ENCODE data around the gene KCNK7. TPM values are rescaled to one million over a fixed set of nuclear protein-coding genes. Genes with fewer than 3 reads are reported as not detected.
A peak's percentile ranks its signal among the peaks of the same experiment; 100 is the strongest.

Gene KCNK7
- total RNA-seq, 1 experiment from 2014 or later: 0.69 TPM

DNA sequence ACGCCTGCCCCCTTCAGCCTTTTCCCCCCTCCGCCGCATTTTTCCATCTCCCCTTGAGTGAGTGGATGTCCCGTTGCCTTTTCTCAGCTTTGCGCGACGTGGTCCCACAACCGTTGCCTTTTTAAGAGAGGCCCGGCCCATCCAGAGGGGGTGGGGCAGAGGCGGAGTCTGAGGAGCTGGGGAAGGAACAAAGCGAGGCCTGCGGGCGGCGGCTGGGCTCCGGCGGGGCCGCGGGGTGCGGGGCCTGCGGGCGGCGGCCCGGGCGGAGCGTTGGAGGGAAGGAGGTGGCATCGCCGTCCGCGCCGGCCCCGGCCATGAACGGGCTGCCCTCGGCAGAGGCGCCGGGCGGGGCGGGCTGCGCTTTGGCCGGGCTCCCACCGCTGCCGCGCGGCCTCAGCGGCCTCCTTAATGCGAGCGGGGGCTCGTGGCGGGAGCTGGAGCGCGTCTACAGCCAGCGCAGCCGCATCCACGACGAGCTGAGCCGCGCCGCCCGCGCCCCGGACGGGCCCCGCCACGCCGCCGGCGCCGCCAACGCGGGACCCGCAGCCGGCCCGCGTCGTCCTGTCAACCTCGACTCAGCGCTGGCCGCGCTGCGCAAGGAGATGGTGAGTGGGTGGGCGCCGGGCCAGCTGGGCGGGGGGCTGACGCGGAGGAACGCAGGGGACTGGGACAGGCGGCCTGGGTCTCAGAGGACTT, 23.1 kb downstream of the KCNK7 start, which contains the start of gene FAM89B:
FAM89B (plus strand) TSS at position 183 of the 696 bp plus-strand sequence; CDS start at position 315, 132 bp downstream.
- intact Hi-C loops (cut with micrococcal nuclease; ENCODE audit: unreplicated experiment) (loop anchor here (1.0 kb wide), 1 partner anchor 31 kb away; no protein-coding TSS in a partner anchor), in situ Hi-C loops (cut with HindIII; ENCODE audit: low pct_unique_long_range_greater_than_20kb, low sequenced_read_pairs) (no loop called here)
- Histone ChIP-seq H3K4me1 (ENCODE audit: control insufficient read depth, insufficient read depth, low read length) (peaks cover 39% of the 10 kb centered on the region), H3K27ac (ENCODE audit: low read length) (peak within 1 kb of the TSS; percentile 88), H3K9me3 (ENCODE audit: control insufficient read depth, insufficient read depth, low read depth, low read length) (no peaks in the 10 kb centered on the region), H3K27me3 (ENCODE audit: control insufficient read depth, insufficient read depth, low read length) (no peaks in the 10 kb centered on the region), H3K4me3 (ENCODE audit: low read depth in 2 of 2, low read length in 2 of 2) (peak within 1 kb of the TSS; percentile 82 to 93), H3K36me3 (ENCODE audit: control insufficient read depth, insufficient read depth, low read length) (no peaks in the 10 kb centered on the region; the same call in 1 of the 2 replicates)
- DNase-seq (ENCODE audit: low read depth, low spot score) (no peak), ATAC-seq (peak; percentile 33)
- peak; percentile 62; the same call in 1 of the 2 replicates for TF ChIP-seq SIN3A (IDR thresholded peaks at IDR 0.05; ENCODE audit: borderline replicate concordance, insufficient read depth, low read depth, low read length)
- TF ChIP-seq POLR2AphosphoS5 (IDR thresholded peaks at IDR 0.05; ENCODE audit: low read depth, low read length): peak; percentile 67
- TF ChIP-seq, protein P1, sequence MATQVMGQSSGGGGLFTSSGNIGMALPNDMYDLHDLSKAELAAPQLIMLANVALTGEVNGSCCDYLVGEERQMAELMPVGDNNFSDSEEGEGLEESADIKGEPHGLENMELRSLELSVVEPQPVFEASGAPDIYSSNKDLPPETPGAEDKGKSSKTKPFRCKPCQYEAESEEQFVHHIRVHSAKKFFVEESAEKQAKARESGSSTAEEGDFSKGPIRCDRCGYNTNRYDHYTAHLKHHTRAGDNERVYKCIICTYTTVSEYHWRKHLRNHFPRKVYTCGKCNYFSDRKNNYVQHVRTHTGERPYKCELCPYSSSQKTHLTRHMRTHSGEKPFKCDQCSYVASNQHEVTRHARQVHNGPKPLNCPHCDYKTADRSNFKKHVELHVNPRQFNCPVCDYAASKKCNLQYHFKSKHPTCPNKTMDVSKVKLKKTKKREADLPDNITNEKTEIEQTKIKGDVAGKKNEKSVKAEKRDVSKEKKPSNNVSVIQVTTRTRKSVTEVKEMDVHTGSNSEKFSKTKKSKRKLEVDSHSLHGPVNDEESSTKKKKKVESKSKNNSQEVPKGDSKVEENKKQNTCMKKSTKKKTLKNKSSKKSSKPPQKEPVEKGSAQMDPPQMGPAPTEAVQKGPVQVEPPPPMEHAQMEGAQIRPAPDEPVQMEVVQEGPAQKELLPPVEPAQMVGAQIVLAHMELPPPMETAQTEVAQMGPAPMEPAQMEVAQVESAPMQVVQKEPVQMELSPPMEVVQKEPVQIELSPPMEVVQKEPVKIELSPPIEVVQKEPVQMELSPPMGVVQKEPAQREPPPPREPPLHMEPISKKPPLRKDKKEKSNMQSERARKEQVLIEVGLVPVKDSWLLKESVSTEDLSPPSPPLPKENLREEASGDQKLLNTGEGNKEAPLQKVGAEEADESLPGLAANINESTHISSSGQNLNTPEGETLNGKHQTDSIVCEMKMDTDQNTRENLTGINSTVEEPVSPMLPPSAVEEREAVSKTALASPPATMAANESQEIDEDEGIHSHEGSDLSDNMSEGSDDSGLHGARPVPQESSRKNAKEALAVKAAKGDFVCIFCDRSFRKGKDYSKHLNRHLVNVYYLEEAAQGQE (IDR thresholded peaks at IDR 0.05; ENCODE audit: insufficient read depth in 1 of 2, low read depth in 2 of 2, low read length in 1 of 2): no peak
- TF ChIP-seq, protein P2, sequence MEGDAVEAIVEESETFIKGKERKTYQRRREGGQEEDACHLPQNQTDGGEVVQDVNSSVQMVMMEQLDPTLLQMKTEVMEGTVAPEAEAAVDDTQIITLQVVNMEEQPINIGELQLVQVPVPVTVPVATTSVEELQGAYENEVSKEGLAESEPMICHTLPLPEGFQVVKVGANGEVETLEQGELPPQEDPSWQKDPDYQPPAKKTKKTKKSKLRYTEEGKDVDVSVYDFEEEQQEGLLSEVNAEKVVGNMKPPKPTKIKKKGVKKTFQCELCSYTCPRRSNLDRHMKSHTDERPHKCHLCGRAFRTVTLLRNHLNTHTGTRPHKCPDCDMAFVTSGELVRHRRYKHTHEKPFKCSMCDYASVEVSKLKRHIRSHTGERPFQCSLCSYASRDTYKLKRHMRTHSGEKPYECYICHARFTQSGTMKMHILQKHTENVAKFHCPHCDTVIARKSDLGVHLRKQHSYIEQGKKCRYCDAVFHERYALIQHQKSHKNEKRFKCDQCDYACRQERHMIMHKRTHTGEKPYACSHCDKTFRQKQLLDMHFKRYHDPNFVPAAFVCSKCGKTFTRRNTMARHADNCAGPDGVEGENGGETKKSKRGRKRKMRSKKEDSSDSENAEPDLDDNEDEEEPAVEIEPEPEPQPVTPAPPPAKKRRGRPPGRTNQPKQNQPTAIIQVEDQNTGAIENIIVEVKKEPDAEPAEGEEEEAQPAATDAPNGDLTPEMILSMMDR (IDR thresholded peaks at IDR 0.05): no peak
- peak; percentile 76 for TF ChIP-seq TCF7L2 (IDR thresholded peaks at IDR 0.05; ENCODE audit: low read depth, low read length)
- ChIA-PET CTCF (interaction anchor here (0.6 to 2.6 kb wide), 9 partner anchors 11 to 156 kb away, joined by 3 to 9 read pairs (median 3); partner anchors contain the start of genes KCNK7 and PCNX3), POLR2A (interaction anchor here (0.6 to 1.5 kb wide), 2 partner anchors 9 to 74 kb away, joined by 6 to 7 read pairs; partner anchors contain the start of gene MALAT1)
- BruUV-seq (replicated peaks): no TSS peak

DNA sequence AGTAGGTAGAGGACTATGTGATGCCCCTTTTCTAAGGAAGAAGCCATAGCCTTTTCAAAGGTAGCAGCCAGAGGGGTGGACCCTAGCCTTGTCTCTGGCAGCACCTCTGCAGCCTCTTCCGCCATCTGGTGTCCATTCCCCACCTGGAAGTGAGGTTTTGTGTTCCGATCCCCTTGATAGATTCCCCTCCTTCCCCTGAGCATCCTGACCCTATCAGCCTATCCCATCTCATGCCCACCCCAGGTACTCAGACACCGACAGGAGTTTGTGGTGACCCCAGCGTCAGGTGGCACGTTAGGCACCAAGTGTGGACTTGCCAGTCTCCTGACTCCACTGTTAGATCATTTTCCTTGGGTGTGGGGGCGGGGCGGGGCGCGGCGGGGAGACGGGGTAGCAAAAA, 23.7 kb downstream of the KCNK7 start:
- no peak for TF ChIP-seq TCF7L2 (IDR thresholded peaks at IDR 0.05; ENCODE audit: low read depth, low read length)
- TF ChIP-seq, protein P1 (IDR thresholded peaks at IDR 0.05; ENCODE audit: insufficient read depth in 1 of 2, low read depth in 2 of 2, low read length in 1 of 2): no peak
- TF ChIP-seq, protein P2 (IDR thresholded peaks at IDR 0.05): peak; percentile 85
- no peak for TF ChIP-seq POLR2AphosphoS5 (IDR thresholded peaks at IDR 0.05; ENCODE audit: low read depth, low read length)
- TF ChIP-seq SIN3A (IDR thresholded peaks at IDR 0.05; ENCODE audit: borderline replicate concordance, insufficient read depth, low read depth, low read length): no peak
- peak overlapping the region; percentile 82 to 93 for H3K4me3 ChIP-seq (ENCODE audit: low read depth in 2 of 2, low read length in 2 of 2)
- in situ Hi-C loops (cut with HindIII; ENCODE audit: low pct_unique_long_range_greater_than_20kb, low sequenced_read_pairs): no loop called here
- ChIA-PET POLR2A (interaction anchor here (0.6 to 1.5 kb wide), 3 partner anchors 9 to 74 kb away, joined by 5 to 7 read pairs (median 6); partner anchors contain the start of gene MALAT1), CTCF (interaction anchor here (0.6 to 2.6 kb wide), 8 partner anchors 10 to 63 kb away, joined by 3 to 18 read pairs (median 5); partner anchors contain the start of genes KCNK7 and PCNX3)
- no peaks in the 10 kb centered on the region for H3K9me3 ChIP-seq (ENCODE audit: control insufficient read depth, insufficient read depth, low read depth, low read length)
- H3K36me3 ChIP-seq (ENCODE audit: control insufficient read depth, insufficient read depth, low read length): no peaks in the 10 kb centered on the region; the same call in 1 of the 2 replicates
- DNase-seq (ENCODE audit: low read depth, low spot score): no peak
- H3K27me3 ChIP-seq (ENCODE audit: control insufficient read depth, insufficient read depth, low read length): no peaks in the 10 kb centered on the region
- no peak for ATAC-seq
- intact Hi-C loops (cut with micrococcal nuclease; ENCODE audit: unreplicated experiment): loop anchor here (1.0 kb wide), 1 partner anchor 31 kb away; no protein-coding TSS in a partner anchor
- H3K4me1 ChIP-seq (ENCODE audit: control insufficient read depth, insufficient read depth, low read length): peaks cover 33% of the 10 kb centered on the region
- H3K27ac ChIP-seq (ENCODE audit: low read length): peak overlapping the region; percentile 88
- BruUV-seq (replicated peaks): no TSS peak

Data from Panc1 (cell line).